GM21360 (cell line): ENCODE results near the gene TMEM253.
A peak's percentile ranks its signal among the peaks of the same experiment; 100 is the strongest.

ENCODE experiments used
- ATAC-seq: cut with Tn5 transposase; IDR thresholded peaks from one replicate; pipeline ENCODE4 v1.9.1; 2021; ENCODE audit warnings: mild to moderate bottlenecking, moderate library complexity; ENCODE audit not compliant: unreplicated experiment

Gene TMEM253

DNA sequence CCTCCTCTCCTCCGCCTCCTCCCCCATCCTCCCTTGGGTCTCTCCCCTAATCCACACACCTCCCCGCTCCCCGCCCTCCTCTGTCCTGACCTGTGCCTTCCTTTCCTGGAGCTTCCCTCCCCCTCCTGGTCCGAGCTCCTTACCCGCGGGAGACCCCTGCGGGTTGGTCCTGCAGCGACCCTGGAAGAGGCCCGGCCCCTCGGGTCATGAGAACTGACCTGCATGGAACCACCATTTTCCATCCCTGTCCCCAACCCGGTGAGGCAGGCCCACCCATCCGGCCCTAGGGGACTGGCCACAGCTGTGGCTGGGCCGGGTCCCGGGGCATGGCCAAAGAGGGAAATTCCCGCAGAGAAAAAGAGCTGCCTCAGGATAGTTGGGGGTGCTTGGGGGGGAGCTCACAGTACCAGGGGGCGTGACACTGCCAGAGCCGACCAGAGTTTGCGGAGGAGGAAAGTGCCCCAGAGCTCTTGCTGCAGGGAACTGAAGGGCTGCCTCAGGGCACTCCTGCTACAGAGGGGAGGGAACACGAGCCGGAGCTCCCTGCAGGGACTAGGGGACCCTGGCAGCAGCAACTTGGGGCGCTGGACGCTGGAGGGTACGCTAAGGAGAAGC, 30.1 kb upstream of the TMEM253 start:
- ATAC-seq = no peak

GRCh38 chr14:21071225-21072030, 29.4 kb upstream of the TMEM253 start:
- ATAC-seq = peak; percentile 76

DNA sequence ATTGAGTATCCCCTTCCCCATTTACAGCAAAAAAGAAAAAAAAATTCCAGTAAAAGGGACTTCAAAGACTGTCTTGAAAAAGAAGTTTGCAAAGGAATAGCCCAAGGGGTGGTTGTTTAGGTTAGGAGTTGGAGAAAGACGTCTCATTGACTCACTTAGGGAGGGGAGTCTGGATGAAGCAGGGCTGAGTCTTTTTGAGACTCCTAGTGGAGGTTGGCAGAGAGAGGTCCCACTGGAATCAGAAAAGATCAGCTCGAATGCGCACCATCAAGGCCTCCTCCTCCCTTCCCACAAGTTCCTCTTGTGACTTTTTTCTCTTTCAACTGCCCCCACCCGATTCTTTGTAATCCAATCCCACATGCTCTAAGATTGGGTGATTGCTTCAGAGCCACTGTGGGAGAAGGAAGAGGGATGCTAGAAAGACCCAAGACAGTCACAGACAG, 28.8 kb upstream of the TMEM253 start:
- no peak for ATAC-seq

DNA sequence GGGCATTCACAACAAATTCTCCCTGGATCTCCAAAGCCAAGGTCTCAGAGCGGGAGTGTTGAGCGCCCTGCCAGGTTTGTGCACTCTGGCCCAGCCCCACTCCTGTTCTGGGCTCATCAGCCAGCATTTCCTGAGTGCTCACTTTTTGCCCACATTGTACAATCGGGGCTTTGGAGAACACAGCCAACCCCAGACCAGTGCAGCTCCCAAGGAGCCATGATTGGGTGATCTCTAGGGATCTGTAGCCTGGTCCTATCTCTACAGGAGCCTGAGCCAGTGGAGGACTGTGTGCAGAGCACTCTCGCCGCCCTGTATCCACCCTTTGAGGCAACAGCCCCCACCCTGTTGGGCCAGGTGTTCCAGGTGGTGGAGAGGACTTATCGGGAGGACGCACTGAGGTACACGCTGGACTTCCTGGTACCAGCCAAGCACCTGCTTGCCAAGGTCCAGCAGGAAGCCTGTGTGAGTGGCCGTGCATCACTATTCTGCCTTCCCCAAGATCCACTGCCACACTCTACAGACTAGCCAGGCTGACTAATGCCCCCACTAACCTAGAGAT, 28.0 kb upstream of the TMEM253 start:
- ATAC-seq = no peak

GRCh38 chr14:21073921-21074320, 26.9 kb upstream of the TMEM253 start:
- ATAC-seq = no peak

GRCh38 chr14:21074398-21075272, 26.2 kb upstream of the TMEM253 start:
- no peak for ATAC-seq

DNA sequence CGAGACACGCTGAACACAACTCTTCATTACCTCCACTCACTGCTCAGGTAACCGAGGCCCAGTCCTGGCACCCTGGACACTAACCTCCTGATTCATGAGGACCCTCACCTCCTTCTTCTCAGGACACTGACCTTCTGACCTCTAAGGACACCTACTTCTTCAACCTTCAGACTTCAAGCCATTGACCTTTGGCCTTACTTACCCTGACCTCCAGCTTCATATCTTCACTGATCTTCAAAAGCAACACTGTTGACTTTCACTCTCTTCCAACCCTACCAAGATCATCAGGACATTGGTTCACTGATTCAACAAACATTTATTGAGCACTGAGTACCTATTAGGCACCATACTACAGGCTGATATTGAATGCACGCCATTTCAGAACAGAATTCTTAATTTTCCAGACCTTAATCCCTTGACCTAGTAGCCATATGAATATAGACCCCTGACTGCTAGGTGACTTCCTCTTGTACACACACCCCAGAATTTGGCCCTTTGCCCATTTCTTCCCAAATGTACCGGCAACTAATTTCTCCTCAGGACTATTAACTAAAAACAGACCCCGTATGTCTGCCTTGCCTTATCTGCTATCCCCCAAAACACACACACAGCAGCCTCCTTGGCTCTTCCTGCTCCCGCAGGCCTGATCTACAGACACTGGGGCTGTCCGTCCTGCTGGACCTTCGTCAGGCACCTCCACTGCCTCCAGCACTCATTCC, 25.0 kb upstream of the TMEM253 start:
- ATAC-seq = no peak

GRCh38 chr14:21077672-21078071, 23.2 kb upstream of the TMEM253 start:
- no peak for ATAC-seq

GRCh38 chr14:21078287-21078686, 22.6 kb upstream of the TMEM253 start:
- no peak for ATAC-seq

DNA sequence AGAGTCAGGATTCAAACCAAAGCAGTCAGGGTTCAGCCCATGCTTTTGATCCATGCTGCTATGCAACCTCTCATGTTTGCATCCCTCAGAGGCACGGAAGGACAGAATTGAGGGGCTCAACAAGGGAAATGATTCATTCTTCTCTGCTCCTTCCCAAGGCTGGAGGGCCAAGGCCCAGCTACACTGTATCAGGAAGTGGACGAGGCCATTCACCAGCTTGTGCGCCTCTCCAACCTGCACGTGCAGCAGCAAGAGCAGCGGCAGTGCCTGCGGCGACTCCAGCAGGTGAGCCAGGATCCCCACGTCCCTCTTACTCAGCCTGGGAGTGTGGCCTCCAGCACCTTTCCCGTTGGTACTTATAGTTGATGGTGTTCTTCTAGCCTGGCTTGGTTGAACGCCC, 22.1 kb upstream of the TMEM253 start:
- no peak for ATAC-seq

- no peak for ATAC-seq
These were observed 19.2 kb upstream of the TMEM253 start for GRCh38 chr14:21081521-21082142.

DNA sequence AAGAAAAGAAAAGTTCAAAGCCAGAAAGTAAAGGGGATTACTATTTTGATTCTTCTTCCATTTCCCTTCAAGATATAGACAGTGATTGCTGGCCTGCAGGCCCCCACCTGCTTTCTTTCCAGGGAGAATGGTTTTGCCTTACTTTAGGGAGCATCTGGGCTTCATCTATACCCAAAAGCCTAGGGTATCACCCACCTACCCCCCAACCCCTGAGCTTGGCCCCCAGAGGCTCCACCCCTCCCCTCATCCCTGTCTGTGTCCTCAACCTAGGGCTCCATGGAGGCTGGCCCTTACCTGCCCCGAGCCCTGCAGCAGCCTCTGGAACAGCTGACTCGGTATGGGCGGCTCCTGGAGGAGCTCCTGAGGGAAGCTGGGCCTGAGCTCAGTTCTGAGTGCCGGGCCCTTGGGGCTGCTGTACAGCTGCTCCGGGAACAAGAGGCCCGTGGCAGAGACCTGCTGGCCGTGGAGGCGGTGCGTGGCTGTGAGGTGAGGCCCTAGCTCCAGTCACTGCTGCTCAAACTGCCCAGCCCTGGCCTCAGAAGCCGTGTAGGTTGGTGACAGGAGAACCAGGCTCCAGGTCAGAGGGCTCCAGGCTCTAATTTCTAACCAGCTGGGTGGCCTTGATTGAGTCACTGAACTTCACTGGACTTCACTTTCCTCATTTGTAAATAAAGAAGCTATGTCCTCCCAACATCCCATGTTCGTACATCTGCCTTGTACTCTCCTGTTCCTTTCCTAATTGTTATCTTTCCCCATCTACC, 17.1 kb upstream of the TMEM253 start:
- ATAC-seq = no peak

DNA sequence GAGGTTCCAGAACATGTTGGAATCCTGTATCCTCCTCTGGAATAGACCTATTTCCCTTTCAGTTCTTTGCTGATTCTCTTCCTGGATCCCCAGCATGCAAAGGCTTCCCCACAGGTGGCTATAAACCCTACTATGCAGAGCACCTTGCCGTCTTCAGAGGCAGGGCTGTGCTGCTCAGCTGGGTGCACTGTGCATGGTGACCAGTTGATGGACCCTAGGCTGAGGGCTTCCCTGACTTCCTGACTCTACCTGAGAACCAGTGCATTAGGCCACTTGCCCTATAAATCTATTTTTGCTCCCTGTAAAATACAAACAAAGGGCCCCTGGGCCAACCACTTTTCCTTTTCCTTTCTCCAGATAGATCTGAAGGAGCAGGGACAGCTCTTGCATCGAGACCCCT, 16.5 kb upstream of the TMEM253 start:
- no peak for ATAC-seq

DNA sequence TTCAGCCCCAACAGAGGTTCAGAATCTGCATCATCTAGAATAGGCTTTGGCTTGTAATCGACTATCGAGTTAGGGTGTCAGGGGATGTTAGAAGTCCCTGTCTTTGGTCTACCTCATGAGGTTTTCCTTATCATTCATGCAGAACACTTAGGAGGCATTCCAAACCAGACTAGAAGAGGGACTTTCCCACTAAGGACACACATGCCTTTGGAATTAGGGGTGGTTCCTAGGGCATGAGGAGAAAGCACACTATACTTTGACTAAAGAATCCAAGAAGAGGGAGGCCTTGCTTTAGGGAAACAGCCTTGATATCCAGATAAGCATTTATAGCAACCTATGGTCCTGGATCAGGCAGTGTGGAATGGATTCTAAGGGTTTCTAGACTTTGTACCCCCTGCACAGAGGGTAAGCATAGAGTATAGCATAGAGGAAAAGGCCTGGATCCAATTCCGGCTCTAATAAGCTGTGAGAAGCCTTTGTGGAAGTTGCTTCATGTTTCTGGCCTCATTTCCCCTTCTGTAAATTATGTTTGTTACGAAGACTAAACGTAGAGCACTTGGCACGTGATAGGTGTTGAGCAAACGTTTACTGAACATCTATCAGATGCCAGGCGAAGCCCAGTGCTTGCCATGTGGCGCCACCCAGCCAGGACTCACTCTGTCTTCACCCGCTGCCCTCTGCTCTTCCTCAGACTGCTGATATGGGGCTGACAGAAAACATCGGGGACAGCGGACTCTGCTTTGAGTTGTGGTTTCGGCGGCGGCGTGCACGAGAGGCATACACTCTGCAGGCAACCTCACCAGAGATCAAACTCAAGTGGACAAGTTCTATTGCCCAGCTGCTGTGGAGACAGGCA, 15.6 kb upstream of the TMEM253 start:
- no peak for ATAC-seq

DNA sequence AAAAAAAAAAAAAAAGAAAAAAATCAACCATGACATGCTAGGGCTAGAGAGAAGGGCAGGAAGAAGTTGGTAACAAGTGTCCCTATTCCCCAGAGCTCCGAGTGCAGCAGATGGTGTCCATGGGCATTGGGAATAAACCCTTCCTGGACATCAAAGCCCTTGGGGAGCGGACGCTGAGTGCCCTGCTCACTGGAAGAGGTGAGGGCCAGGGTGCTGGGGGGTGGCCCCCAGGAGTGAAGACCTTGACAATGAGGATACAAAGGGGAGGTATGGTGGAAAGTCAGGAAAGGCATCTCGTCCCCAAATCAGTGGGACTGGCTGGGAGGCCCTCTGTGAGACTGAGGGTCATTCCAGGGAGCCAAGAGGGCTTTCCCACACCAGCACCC, 14.0 kb upstream of the TMEM253 start:
- ATAC-seq = no peak

- no peak for ATAC-seq
These were observed 13.4 kb upstream of the TMEM253 start for GRCh38 chr14:21087294-21088091.

DNA sequence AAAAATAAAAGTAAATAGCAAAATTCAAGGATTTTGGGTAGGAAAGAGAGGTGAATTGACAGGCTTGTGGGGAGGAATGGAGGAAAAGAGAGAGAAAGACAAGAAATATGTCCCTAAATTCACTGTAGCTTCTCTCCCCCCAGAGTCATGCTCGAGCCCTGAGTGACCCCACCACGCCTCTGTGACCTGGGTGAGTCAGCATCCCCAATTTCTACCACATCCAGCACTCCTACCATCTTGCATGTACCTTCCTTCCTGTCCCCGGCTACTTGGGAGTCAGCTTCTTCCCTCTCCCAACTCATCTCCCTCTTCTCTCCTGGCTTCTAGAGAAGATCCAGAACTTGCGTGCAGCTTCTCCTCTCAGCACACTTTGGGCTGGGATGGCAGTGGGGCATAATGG, 12.2 kb upstream of the TMEM253 start:
- ATAC-seq = no peak

- ATAC-seq = no peak
These were observed 11.6 kb upstream of the TMEM253 start for GRCh38 chr14:21089271-21089670.
